Measurements from ENCODE around the gene MFSD1.
"Not testable (repeated sequence)": the region's sequence is repeated elsewhere in the genome, so short reads cannot be mapped to it uniquely, and the experiment has no call there.

Gene MFSD1

GRCh38 chr3:158777161-158777873 lies 24.5 kb upstream of the MFSD1 start:
- no peak for DNase-seq

- DNase-seq, result no peak
These were observed 21.1 kb upstream of the MFSD1 start for GRCh38 chr3:158780766-158781165.

- DNase-seq, result no peak
These were observed 20.7 kb upstream of the MFSD1 start for GRCh38 chr3:158781191-158781590.

GRCh38 chr3:158781849-158782248 lies 20.0 kb upstream of the MFSD1 start:
- DNase-seq, result no peak

- no peak for DNase-seq
These were observed 19.4 kb upstream of the MFSD1 start for GRCh38 chr3:158782283-158782989.

GRCh38 chr3:158783051-158783450 lies 18.8 kb upstream of the MFSD1 start:
- DNase-seq, result no peak

GRCh38 chr3:158785972-158786371 lies 15.9 kb upstream of the MFSD1 start:
- no peak for DNase-seq

- no peak for DNase-seq
These were observed 13.4 kb upstream of the MFSD1 start for GRCh38 chr3:158788446-158788845.

- DNase-seq, result no peak
These were observed 12.3 kb upstream of the MFSD1 start for GRCh38 chr3:158789592-158789991.

- peak; percentile 47 for DNase-seq
These were observed 10.8 kb upstream of the MFSD1 start for GRCh38 chr3:158790901-158791589.

- not testable (repeated sequence) for DNase-seq
These were observed 10.3 kb upstream of the MFSD1 start for GRCh38 chr3:158791590-158791920.

- DNase-seq, result no peak
These were observed 9.1 kb upstream of the MFSD1 start for GRCh38 chr3:158792709-158793108.

GRCh38 chr3:158794206-158794605 lies 7.6 kb upstream of the MFSD1 start:
- DNase-seq, result no peak

- DNase-seq, result no peak
These were observed 6.8 kb upstream of the MFSD1 start for GRCh38 chr3:158794936-158795518.

- no peak for DNase-seq
These were observed 653 bp upstream of the MFSD1 start for GRCh38 chr3:158801201-158801600.

- peak; percentile 20 for DNase-seq
These were observed 785 bp downstream of the MFSD1 start for GRCh38 chr3:158802409-158803268.

- DNase-seq, result no peak
These were observed 2.6 kb downstream of the MFSD1 start for GRCh38 chr3:158804441-158804840.

GRCh38 chr3:158808697-158809096 lies 6.8 kb downstream of the MFSD1 start:
- DNase-seq, result no peak

GRCh38 chr3:158809642-158810041 lies 7.8 kb downstream of the MFSD1 start:
- DNase-seq, result no peak

- no peak for DNase-seq
These were observed 9.2 kb downstream of the MFSD1 start for GRCh38 chr3:158810823-158811724.

- no peak for DNase-seq
These were observed 17.4 kb downstream of the MFSD1 start for GRCh38 chr3:158819282-158819681.

GRCh38 chr3:158820521-158820920 lies 18.7 kb downstream of the MFSD1 start:
- no peak for DNase-seq

All from CD4-positive, alpha-beta T cell treated with Interleukin-6 for 4 hours (primary cell).